GM21367 (cell line): Measurements from ENCODE around the gene LAPTM5.

Source experiments
- ATAC-seq: cut with Tn5 transposase; IDR thresholded peaks from one replicate; pipeline ENCODE4 v1.9.1; 2021; ENCODE audit not compliant: unreplicated experiment

The LAPTM5 gene

DNA sequence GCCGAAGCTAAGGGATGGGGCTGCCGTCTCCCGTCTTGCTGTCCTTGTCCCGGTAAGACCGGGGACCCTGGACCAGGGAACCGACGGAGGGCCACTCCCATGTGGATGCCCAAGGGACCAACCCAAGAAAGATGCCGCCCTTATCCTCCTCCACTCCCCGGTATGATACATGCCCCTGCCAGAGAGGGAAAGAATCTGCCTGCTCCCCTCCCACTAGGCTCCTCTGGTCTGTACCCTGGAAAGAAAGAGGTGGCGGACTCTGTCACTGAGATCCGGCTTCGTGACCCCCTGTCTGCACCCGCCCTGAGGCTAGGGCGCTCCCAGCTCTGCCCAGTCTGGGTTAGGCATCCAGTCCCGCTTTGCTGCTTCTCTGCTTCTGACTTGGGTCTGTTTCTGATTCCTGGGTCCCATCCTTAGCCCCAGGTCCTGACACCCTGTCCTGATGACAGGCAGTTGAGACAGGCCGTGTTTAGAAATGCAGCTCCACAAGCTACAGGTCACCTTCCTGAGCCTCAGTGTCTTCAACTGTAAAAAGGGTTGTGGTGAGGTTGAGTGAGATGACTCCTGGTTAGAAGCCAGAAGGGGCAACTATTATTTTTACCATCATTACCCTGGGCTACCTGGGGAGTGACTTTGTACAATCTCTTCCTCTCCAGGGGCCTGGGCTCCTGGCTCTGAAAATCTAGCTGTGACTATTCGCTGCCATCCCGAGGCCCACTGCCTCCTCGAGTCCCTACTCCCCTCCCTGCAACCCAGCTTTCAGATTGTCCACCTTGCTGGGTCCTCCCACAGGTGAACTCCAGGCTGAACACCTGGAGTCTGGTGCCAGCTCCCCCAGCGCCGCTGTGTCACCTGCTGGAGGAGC lies 37.9 kb downstream of the LAPTM5 start:
- no peak for ATAC-seq

DNA sequence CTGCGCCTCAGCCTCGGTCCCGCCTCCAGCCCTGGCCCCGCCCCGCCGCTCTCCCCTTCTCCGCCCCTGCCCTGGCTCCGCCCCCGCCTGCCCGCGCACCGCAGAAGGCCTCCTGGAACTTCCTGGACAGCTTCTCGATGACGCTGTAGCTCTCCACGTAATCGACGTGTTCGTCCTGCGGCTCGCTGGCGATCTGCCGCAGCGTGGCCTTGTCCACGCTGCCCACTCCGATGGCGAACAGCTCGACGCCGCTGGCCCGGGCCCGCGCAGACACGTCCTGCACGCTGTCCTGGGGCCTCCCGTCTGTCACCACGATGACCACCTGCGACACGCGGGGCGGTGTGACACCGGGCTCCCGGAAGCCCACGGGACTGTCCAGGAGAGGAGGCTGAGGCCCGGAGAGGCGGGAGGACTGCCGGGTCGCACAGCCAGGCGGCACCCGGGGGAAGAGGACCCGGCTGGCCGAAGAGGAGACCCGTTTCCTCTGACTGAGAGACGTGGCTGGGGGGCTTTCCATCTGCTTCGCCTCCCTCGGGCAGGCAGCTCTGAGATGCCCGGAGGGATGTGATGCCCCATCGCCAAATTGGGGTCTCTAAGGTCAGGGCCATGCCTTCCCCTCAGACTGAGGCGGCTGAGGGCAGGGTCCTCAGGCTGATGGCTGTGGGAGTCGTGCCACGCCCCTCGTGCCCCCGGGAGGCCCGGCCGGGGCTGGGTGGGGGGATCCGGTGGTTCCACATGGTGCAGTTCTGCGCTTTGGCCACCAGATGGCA lies 38.8 kb downstream of the LAPTM5 start:
- ATAC-seq = peak; percentile 51

DNA sequence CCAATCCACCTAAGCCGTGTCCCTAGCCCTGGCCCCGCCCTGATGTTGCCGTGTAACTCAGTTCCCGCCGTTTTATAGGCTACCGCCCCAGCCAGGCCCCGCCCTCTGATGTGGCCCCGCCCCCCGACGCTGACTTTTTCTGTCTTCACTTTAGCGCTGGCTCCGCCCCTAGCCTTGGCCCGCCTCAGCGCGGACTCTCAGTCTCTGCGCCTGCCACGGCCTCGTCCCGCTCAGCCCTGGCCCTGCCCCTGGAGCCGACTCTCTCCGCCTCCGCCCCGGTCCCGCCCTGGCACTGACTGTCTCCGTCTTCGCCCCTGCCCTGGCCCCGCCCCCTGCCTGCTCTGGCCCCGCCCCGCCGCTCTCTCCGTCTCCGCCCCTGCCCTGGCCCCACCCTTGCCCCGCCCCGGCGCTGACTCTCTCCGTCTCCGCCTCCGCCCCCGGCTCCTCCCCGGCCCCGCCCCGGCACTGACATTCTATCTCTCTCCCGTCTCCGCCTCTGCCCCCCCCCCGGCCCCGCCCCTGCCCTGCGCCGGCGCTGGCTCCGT lies 39.4 kb downstream of the LAPTM5 start:
- ATAC-seq = peak; percentile 78

DNA sequence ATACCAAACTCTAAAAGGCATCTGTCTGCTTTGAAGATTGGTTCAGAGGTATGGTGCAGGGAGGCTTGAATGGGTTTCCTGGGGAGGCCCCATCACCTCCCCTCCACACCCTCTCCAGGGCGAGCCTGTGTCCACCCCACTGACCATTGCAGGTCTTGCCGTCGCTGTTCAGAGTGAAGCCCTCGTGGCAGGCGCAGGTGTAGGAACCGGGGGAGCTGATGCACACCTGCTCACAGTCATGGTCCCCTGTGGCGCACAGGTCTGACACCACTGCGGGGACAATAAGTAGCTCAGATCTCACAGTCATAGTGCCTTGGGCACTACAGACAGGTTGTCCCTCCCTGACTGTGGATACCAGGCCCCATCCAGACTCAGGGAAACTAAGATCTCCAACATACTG lies 40.9 kb downstream of the LAPTM5 start:
- no peak for ATAC-seq

DNA sequence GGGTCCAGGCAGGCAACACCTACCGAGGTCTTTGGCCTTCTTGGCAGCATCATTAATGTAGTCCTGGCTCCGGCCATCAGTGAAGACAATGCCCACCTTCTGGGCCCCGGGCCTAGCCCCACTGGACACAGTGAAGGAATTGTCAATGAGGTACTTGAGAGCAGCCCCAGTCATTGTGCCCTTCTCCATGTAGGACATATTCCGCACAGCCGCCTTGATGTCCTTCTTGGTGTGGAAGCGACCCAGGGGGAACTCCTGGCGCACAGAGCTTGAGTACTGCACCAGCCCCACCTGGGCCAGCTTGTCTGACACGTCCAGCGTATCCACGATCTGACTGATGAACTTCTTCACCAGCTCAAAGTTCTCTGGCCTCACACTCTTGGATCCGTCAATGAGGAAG lies 41.7 kb downstream of the LAPTM5 start:
- no peak for ATAC-seq

DNA sequence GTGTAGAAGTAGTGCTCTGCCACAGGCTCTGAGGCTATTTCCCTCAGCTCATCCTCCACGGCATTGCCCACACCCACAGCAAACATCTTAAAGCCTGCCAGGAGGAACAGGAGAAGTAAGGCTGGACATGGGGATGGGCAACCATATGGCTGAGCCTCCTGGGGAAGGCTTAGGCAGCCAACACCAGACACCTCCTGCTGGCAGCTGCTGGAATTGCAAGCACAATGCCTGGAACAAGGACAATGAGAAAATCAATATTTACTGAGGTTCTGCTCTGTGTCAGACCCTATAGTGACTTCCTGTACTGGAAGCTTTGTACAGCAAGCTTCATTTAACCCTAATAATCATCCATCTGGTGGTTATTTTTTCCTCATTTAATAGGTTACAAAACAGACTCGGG lies 42.4 kb downstream of the LAPTM5 start:
- ATAC-seq = no peak

DNA sequence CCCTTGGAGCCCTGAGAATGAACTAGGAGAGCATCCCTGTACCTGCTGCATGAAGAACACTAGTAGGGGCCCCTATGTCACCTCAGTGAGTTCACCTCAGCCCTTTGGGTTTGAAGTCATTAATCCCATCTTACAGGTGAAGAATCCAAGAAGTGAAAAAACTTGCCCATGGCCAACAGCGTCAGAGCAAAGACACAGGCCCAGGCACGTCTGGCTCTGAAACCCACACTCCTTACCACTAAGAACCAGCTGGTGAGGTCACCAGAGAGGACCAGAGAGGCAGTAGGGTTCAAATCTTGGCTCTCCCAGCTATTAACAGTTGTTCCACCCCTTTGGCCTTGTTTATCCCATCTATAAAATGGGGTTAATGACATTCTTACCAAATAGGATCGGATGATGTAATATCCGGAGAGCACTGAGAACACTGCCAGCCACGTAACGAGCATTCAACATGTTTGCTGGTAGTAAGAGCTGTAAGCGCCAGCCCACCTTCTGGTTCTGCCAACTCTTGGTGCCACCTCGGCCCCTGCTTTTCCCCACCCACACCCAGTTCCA lies 43.0 kb downstream of the LAPTM5 start:
- ATAC-seq = no peak

DNA sequence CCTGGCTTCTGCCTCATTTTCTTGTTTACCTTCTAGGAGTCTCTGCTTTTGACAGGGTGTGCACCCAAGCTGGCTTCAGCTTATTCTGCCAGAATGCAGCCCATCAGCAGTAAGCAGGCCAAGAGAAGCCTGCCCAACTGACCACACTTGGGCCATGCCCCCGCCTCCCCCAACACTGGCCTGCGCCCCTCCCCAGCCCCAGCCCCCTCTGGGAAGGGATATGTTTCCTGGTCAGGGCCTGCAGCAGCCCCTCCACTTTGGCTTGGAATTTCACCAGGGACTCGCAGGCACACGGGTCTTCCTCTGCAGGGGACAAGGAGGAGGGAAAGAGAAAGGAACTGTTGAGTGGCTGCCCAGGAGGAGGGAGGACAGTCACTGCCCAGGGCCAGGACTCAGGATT lies 43.5 kb downstream of the LAPTM5 start:
- ATAC-seq = no peak

DNA sequence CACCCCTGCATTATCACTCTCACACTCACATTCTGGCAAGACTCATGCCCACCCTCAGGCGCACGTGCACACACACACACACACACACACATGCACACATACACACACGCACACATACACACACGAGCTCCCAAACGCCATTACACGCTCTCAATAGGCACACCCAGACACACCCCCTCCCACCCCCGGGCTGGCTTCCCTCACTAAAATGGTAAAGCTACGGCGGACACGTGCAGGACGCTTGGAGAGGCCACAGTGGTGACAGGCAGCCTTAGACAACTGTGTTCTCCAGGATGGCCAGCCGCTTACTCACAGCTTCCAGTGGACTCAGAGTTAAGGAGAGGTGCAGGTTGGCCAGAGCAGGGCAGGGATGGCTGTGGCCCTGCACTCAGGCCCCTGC lies 44.3 kb downstream of the LAPTM5 start:
- no peak for ATAC-seq

DNA sequence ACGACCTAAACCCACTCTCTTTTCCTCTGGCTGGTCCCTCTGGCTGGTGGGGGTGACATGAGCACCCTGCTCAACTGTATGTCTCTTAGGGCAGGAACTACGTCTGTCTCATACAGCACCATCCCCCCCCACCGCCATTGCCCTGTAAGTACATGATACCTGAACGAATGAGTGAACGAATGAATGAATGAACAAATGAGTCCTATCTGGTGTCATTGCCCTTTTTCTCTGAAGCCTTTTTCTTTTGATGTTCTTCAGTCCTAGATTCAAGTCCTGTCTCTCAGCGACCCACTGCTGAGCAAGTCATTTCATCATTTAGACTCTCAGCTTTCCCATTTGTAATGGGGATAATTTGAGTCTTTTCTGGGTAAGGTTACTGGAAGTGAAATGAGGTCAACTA lies 45.0 kb downstream of the LAPTM5 start:
- ATAC-seq = no peak

DNA sequence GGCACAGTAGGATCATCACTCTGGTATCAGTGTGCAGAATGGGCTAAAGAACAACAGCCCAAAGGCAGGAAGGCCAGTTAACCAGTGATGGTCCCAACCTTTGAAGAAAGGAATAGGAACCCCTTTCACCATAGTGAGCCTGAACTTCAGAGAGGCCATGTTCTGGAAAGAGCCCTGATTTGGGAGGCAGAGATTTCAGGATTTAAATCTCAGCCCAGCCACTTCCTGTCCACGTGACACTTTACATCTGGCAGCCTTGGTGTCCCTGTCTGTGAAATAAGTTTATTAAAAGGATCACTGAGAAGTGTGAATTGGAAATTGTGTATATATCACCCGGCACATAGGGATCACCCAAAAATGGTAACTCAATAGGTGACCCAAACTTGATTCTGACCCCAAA lies 47.2 kb downstream of the LAPTM5 start:
- ATAC-seq = no peak

DNA sequence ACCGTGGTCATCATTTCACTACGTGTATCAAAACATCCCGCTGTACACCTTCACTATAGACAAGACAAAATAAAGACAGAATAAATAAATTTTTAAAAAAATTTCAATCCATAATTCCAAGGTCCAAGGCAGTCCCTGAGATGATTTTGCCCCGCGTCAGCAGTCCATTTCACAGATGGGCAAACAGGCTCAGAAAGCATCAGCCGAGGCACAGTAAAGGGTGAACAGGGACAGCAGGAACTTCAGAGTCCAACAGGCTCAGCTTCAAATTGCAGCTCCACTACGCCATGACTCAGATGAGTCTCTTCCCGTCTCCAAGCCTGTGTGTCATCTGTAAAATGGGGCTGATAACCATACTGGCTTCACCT lies 49.2 kb downstream of the LAPTM5 start:
- ATAC-seq = no peak

DNA sequence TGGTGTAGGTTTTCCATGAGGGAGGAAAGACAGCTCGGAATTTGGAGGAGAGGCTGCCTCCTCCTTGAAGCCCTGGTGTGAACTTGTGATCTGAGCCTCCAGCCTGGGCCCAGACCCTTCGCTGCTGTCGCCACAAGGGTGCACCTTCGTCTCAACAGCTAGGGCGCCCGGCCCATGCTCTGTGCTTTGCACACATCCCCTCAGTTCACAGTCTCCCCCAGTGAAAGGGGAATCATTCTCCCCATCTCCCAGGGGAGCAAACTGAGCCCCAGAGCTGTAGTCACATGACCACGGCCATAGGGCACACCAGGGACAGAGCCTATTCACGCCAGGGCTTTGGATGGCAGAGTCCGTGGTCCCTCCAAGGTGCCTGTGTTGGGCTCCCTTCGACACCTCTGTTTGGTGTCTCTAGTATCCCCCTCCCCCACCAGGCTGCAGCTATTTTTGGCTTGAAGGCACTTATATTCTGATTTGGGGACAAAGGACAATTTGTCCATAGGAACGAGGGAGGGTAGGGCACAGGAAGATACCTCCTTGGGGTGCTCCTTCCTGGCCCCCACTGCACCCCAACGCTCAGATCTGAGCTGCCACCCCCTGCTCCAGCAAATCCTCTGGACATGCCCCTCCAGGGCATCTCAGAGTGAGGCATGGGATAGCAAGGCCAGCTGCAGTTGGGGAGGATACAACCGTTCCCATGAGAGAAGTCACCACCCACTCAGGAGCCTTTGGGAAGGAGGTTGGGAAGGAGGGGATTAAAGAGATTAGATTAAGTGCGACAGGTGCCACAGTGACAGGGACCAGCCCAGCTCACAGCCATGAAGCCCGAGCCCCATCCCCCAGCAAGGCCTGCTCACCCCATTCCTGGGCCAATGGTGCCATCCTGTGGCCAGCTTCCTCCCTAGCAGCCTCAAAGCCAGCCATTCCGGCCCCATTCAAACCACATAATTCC lies 49.9 kb downstream of the LAPTM5 start:
- no peak for ATAC-seq

DNA sequence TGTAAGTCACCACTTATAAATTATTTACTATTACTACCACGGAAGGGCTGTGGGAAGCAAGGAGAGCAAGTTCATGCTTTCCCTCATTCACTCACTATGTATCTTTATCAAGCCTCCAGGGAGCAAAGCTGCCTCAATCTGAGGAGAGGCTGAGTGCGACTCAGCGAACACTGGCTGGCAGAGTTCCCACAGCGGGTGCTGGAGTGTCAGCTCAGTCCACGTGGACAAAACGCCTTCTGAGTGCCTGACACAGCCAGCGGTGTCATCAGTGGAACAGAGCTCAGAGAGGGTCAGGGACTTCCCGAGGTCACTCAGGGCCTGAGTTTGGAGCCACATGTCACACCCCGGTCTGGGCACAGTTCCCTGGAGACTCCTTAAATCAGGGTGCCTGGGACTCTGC lies 51.0 kb downstream of the LAPTM5 start:
- no peak for ATAC-seq

DNA sequence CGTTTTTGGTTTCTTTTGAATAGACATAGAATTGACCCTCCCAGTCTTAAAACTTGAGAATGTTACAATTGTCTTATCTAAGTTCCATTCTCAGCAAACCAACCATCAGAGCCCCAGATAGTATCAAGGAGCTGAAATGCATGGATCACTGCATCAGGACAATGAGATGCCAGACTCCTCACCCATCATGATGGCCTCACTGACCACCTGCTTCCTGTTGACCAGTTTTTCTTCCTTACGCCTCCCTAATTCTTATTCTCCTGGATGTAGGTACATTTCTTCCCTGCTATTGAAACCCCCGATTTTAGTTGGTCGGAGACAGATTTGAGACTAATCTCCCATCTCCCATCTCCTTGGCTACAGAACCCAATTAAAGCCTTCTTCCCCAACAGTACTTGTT lies 51.9 kb downstream of the LAPTM5 start:
- no peak for ATAC-seq

DNA sequence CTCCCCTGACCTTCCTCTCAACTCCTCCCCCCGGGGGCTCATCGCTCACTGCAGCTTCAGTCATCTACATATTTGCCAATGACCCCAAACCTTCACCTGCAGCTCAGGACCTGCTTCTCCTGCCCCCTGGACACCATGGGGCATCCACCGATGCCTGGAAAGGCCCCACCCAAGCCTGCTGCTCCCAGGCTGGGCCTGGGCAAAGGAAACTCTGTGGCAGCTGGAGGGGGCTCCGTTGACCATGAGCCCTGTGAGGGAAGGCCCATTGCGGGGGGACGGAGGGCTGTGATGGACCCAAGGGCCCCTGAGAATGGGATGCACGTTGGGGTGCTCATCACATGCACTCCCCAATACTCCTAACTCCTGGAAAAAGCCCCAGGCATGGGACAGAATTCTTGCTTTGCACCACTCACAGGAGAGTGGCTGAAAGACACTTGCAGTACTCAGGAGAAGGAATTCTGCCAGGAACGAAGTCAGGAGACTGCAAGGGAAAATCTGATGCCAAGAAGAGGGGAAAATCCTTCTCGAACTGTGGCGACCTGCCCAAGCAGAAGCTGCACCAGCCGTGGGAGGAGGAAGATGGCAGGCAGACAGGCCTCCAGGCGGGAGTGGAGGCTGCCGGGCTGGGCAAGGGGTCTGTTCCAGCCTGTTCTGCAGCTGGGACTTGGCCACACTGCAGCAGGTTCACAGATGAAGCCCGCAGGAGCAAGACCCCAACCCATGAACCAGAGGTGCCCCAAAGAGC lies 52.6 kb downstream of the LAPTM5 start:
- ATAC-seq = no peak

DNA sequence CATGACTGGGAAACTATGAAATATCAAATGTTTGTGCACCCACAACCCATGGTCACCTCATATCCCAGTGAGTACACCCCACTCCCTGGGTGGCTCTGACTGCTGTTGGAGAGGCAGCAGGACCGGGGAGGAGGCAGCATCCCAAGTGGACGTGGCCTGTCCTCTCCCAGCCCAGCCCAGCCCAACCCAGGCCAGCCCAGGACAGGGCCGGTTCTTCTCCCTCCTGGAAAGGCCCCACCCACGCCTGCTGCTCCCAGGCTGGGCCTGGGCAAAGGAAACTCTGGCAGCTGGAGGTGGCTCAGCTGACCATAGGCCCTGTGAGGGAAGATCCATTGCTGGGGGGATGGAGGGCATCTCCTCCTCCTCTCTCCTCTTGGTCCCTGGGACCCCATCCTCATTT lies 53.3 kb downstream of the LAPTM5 start:
- no peak for ATAC-seq

DNA sequence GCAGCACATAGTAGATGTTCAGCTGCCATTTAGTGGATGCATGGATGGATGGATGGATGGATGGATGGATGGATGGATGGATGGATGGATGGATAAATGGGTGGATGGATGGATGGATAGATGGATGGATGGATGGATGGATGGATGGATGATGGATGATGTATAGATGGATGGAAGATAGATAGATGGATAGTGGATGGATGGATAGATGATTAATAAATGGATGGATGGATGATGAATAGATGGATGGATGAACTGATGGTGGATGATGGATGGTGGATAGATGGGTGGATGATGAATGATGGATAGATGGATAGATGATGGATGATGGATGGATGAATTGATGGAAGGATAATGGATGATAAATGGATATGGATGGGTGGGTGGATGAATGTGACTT lies 54.8 kb downstream of the LAPTM5 start:
- ATAC-seq = no peak

DNA sequence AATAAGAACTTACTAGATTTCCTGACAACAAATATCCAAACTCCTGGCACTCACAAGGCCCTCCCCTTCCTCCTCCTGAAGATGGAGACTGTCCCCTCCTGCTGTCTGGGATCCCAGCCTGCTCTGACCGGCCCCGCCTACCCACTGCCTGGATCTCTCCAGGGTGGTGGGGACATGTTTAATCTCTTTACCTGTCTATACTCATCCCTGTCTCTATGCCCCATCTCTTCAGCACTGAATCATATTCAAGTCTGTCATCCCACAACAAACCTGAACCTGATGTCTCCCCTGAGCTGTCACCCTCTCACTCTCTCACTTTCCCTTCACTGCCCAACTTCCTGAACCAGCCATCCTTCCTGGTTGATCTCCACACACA lies 56.3 kb downstream of the LAPTM5 start:
- no peak for ATAC-seq
